Measurements from ENCODE around the gene NBEA.

NBEA gene

GRCh38 chr13:35255241-35255640 is 313.2 kb downstream of the NBEA start:
- H3K9ac ChIP-seq (ENCODE audit: low read length): no peak overlapping the region
- H2BK12ac ChIP-seq (ENCODE audit: low read length in 2 of 2): no peak overlapping the region
- H3K36me3 ChIP-seq (ENCODE audit: control insufficient read depth in 1 of 2, insufficient read depth in 2 of 2, low read depth in 1 of 2, low read length in 2 of 2): peaks cover 0 to 28% of the 10 kb centered on the region in 2 experiments
- no peak overlapping the region for H4K8ac ChIP-seq (ENCODE audit: low read length)
- no peak overlapping the region for H2BK120ac ChIP-seq (ENCODE audit: low read depth, low read length)
- no peaks in the 10 kb centered on the region for H3K9me3 ChIP-seq (ENCODE audit: control insufficient read depth, low read length)
- no peak for DNase-seq
- H2BK15ac ChIP-seq (ENCODE audit: low read depth, poor library complexity, severe bottlenecking): no peak overlapping the region
- H3K23ac ChIP-seq (ENCODE audit: low read length in 2 of 2): peak overlapping the region in 1 of 2 experiments; percentile 60
- H3K79me1 ChIP-seq (replicated peaks; ENCODE audit: low read length, poor library complexity, severe bottlenecking): peaks cover 3% of the 10 kb centered on the region
- no peak overlapping the region for H3K4me3 ChIP-seq (ENCODE audit: insufficient read depth in 1 of 2, low read depth in 1 of 2, low read length in 2 of 2)
- H3K4me1 ChIP-seq (ENCODE audit: control insufficient read depth, insufficient read depth, low read depth, low read length): no peaks in the 10 kb centered on the region
- no peak overlapping the region for H3K4ac ChIP-seq (ENCODE audit: low read depth in 1 of 2, low read length in 2 of 2)
- 92% methylated on average over 8 of the region's 8 CpGs for WGBS
- H2AFZ ChIP-seq (ENCODE audit: low read depth, low read length): no peak overlapping the region
- H3K14ac ChIP-seq (ENCODE audit: low read length in 2 of 2): peak overlapping the region in 1 of 2 experiments; percentile 18
- no peak overlapping the region for H3K27ac ChIP-seq (ENCODE audit: low read length, poor library complexity, severe bottlenecking)
- H2BK5ac ChIP-seq (ENCODE audit: low read depth, low read length, poor library complexity, severe bottlenecking): no peak overlapping the region
- no peak overlapping the region for H4K91ac ChIP-seq (ENCODE audit: low read length)
- no peak overlapping the region for H2AK5ac ChIP-seq (ENCODE audit: low read length, severe bottlenecking)
- no peak overlapping the region for H3K18ac ChIP-seq (ENCODE audit: low read depth in 1 of 2, low read length in 2 of 2)
- no peaks in the 10 kb centered on the region for H3K27me3 ChIP-seq (ENCODE audit: control insufficient read depth in 1 of 2, insufficient read depth in 1 of 2, low read length in 2 of 2)
- H3K4me2 ChIP-seq (ENCODE audit: low read length, poor library complexity, severe bottlenecking): no peak overlapping the region

GRCh38 chr13:35256459-35257148 is 314.5 kb downstream of the NBEA start:
- Histone ChIP-seq H2AK5ac (ENCODE audit: low read length, severe bottlenecking) (no peak overlapping the region), H3K4me2 (ENCODE audit: low read length, poor library complexity, severe bottlenecking) (no peak overlapping the region), H3K4ac (ENCODE audit: low read depth in 1 of 2, low read length in 2 of 2) (no peak overlapping the region), H3K36me3 (ENCODE audit: control insufficient read depth in 1 of 2, insufficient read depth in 2 of 2, low read depth in 1 of 2, low read length in 2 of 2) (peaks cover 0 to 20% of the 10 kb centered on the region in 2 experiments), H2BK15ac (ENCODE audit: low read depth, poor library complexity, severe bottlenecking) (no peak overlapping the region), H3K27ac (ENCODE audit: low read length, poor library complexity, severe bottlenecking) (no peak overlapping the region), H3K27me3 (ENCODE audit: control insufficient read depth in 1 of 2, insufficient read depth in 1 of 2, low read length in 2 of 2) (no peaks in the 10 kb centered on the region), H2BK12ac (ENCODE audit: low read length in 2 of 2) (no peak overlapping the region), H3K4me1 (ENCODE audit: control insufficient read depth, insufficient read depth, low read depth, low read length) (no peaks in the 10 kb centered on the region), H3K23ac (ENCODE audit: low read length in 2 of 2) (no peak overlapping the region), H2BK5ac (ENCODE audit: low read depth, low read length, poor library complexity, severe bottlenecking) (no peak overlapping the region), H3K9me3 (ENCODE audit: control insufficient read depth, low read length) (no peaks in the 10 kb centered on the region), H2AFZ (ENCODE audit: low read depth, low read length) (no peak overlapping the region), H3K9ac (ENCODE audit: low read length) (no peak overlapping the region), H3K14ac (ENCODE audit: low read length in 2 of 2) (peak overlapping the region in 1 of 2 experiments; percentile 67), H3K4me3 (ENCODE audit: insufficient read depth in 1 of 2, low read depth in 1 of 2, low read length in 2 of 2) (no peak overlapping the region), H4K8ac (ENCODE audit: low read length) (no peak overlapping the region), H3K79me1 (replicated peaks; ENCODE audit: low read length, poor library complexity, severe bottlenecking) (peaks cover 3% of the 10 kb centered on the region), H2BK120ac (ENCODE audit: low read depth, low read length) (no peak overlapping the region), H3K18ac (ENCODE audit: low read depth in 1 of 2, low read length in 2 of 2) (no peak overlapping the region), H4K91ac (ENCODE audit: low read length) (no peak overlapping the region)
- no peak for DNase-seq
- WGBS: 92% methylated on average over 9 of the region's 9 CpGs

GRCh38 chr13:35260316-35260715 is 318.2 kb downstream of the NBEA start:
- H3K79me1 ChIP-seq (replicated peaks; ENCODE audit: low read length, poor library complexity, severe bottlenecking): peaks cover 3% of the 10 kb centered on the region
- H4K91ac ChIP-seq (ENCODE audit: low read length): no peak overlapping the region
- no peak overlapping the region for H2AFZ ChIP-seq (ENCODE audit: low read depth, low read length)
- no peak overlapping the region for H3K9ac ChIP-seq (ENCODE audit: low read length)
- no peaks in the 10 kb centered on the region for H3K4me1 ChIP-seq (ENCODE audit: control insufficient read depth, insufficient read depth, low read depth, low read length)
- H3K4me2 ChIP-seq (ENCODE audit: low read length, poor library complexity, severe bottlenecking): no peak overlapping the region
- H3K4me3 ChIP-seq (ENCODE audit: insufficient read depth in 1 of 2, low read depth in 1 of 2, low read length in 2 of 2): no peak overlapping the region
- no peak overlapping the region for H3K14ac ChIP-seq (ENCODE audit: low read length in 2 of 2)
- no peak overlapping the region for H3K27ac ChIP-seq (ENCODE audit: low read length, poor library complexity, severe bottlenecking)
- no peak overlapping the region for H2BK5ac ChIP-seq (ENCODE audit: low read depth, low read length, poor library complexity, severe bottlenecking)
- H2BK15ac ChIP-seq (ENCODE audit: low read depth, poor library complexity, severe bottlenecking): no peak overlapping the region
- no peak overlapping the region for H3K4ac ChIP-seq (ENCODE audit: low read depth in 1 of 2, low read length in 2 of 2)
- no peak overlapping the region for H2AK5ac ChIP-seq (ENCODE audit: low read length, severe bottlenecking)
- H3K18ac ChIP-seq (ENCODE audit: low read depth in 1 of 2, low read length in 2 of 2): no peak overlapping the region
- no peak overlapping the region for H4K8ac ChIP-seq (ENCODE audit: low read length)
- peaks cover 0 to 8% of the 10 kb centered on the region in 2 experiments for H3K36me3 ChIP-seq (ENCODE audit: control insufficient read depth in 1 of 2, insufficient read depth in 2 of 2, low read depth in 1 of 2, low read length in 2 of 2)
- H3K9me3 ChIP-seq (ENCODE audit: control insufficient read depth, low read length): peaks cover 4% of the 10 kb centered on the region
- H2BK120ac ChIP-seq (ENCODE audit: low read depth, low read length): no peak overlapping the region
- no peak for DNase-seq
- no peak overlapping the region for H3K23ac ChIP-seq (ENCODE audit: low read length in 2 of 2)
- no peak overlapping the region for H2BK12ac ChIP-seq (ENCODE audit: low read length in 2 of 2)
- H3K27me3 ChIP-seq (ENCODE audit: control insufficient read depth in 1 of 2, insufficient read depth in 1 of 2, low read length in 2 of 2): no peaks in the 10 kb centered on the region

GRCh38 chr13:35266412-35266811 is 324.3 kb downstream of the NBEA start:
- H2BK5ac ChIP-seq (ENCODE audit: low read depth, low read length, poor library complexity, severe bottlenecking): no peak overlapping the region
- 100% methylated on average over 1 of the region's 3 CpGs for whole genome bisulfite sequencing

More at GRCh38 chr13:35266412-35266811, 324.3 kb downstream of the NBEA start:
- H2AFZ ChIP-seq (ENCODE audit: low read depth, low read length): no peak overlapping the region
- H3K14ac ChIP-seq (ENCODE audit: low read length in 2 of 2): no peak overlapping the region
- H3K79me1 ChIP-seq (replicated peaks; ENCODE audit: low read length, poor library complexity, severe bottlenecking): no peaks in the 10 kb centered on the region
- no peak overlapping the region for H3K23ac ChIP-seq (ENCODE audit: low read length in 2 of 2)
- H2AK5ac ChIP-seq (ENCODE audit: low read length, severe bottlenecking): no peak overlapping the region
- no peak overlapping the region for H2BK12ac ChIP-seq (ENCODE audit: low read length in 2 of 2)
- no peak overlapping the region for H4K91ac ChIP-seq (ENCODE audit: low read length)
- H3K4me3 ChIP-seq (ENCODE audit: insufficient read depth in 1 of 2, low read depth in 1 of 2, low read length in 2 of 2): no peak overlapping the region
- H3K4me2 ChIP-seq (ENCODE audit: low read length, poor library complexity, severe bottlenecking): no peak overlapping the region
- no peaks in the 10 kb centered on the region for H3K4me1 ChIP-seq (ENCODE audit: control insufficient read depth, insufficient read depth, low read depth, low read length)
- H3K18ac ChIP-seq (ENCODE audit: low read depth in 1 of 2, low read length in 2 of 2): no peak overlapping the region
- peaks cover 0 to 8% of the 10 kb centered on the region in 2 experiments for H3K36me3 ChIP-seq (ENCODE audit: control insufficient read depth in 1 of 2, insufficient read depth in 2 of 2, low read depth in 1 of 2, low read length in 2 of 2)
- no peak overlapping the region for H3K27ac ChIP-seq (ENCODE audit: low read length, poor library complexity, severe bottlenecking)
- H4K8ac ChIP-seq (ENCODE audit: low read length): no peak overlapping the region
- H2BK120ac ChIP-seq (ENCODE audit: low read depth, low read length): no peak overlapping the region
- no peak overlapping the region for H3K9ac ChIP-seq (ENCODE audit: low read length)
- no peak overlapping the region for H2BK15ac ChIP-seq (ENCODE audit: low read depth, poor library complexity, severe bottlenecking)
- peaks cover 10% of the 10 kb centered on the region for H3K9me3 ChIP-seq (ENCODE audit: control insufficient read depth, low read length)
- H3K4ac ChIP-seq (ENCODE audit: low read depth in 1 of 2, low read length in 2 of 2): no peak overlapping the region
- H3K27me3 ChIP-seq (ENCODE audit: control insufficient read depth in 1 of 2, insufficient read depth in 1 of 2, low read length in 2 of 2): no peaks in the 10 kb centered on the region
- no peak for DNase-seq

Data from mesenchymal stem cell (in vitro differentiated cells and primary cell).